SH-SY5Y (cell line): ENCODE measurements around the gene CYS1.

ENCODE experiments used
- GATA2 ChIP-seq: IDR thresholded peaks from 2 replicates; pipeline ENCODE4 v1.6.1; 2011; ENCODE audit warnings: mild to moderate bottlenecking, low read depth, low read length
- GATA3 ChIP-seq: IDR thresholded peaks from 2 replicates; pipeline ENCODE4 v1.6.1; 2011; ENCODE audit warnings: low read depth, mild to moderate bottlenecking, low read length, moderate library complexity

DNA sequence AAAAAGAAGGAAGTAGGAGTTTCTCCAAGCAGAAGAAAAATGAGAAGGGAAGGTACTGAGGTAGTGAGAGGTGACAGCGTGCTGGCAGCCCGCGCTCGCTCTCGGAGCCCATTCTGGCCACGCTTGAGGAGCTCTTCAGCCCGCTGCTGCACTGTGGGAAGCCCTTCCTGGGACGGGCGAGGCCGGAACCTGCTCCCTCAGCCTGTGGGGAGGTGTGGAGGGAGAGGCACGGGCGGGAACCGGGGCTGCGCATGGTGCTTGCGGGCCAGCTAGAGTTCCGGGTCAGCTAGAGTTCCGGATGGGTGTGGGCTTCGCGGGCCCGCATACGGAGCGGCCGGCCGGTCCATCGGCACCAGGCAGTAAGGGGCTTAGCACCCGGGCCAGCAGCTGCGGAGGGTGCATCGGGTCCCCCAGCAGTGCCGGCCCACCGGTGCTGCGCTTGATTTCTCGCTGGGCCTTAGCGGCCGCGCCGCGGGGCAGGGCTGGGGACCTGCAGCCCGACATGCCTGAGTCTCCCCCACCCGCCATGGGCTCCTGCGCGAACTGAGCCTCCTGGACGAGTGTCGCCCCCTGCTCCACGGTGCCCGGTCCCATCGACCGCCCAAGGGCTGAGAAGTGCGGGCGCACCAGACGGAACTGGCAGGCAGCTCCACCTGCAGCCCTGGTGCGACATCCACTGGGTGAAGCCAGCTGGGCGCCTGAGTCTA, 11.1 kb upstream of the CYS1 start:
- TF ChIP-seq GATA3 (no peak), GATA2 (no peak)
